ENCODE results near the gene SPINK7. TPM values are rescaled to one million over a fixed set of nuclear protein-coding genes. Genes with fewer than 3 reads are reported as not detected.
"Not testable (repeated sequence)": the region's sequence is repeated elsewhere in the genome, so short reads cannot be mapped to it uniquely, and the experiment has no call there.

The SPINK7 gene
- total RNA-seq (under 1 TPM in 1 of 9 donors, not detected in 8; 0.44 TPM), polyA plus RNA-seq (not detected)
- long read RNA-seq, donor 1, result 0 reads
- long read RNA-seq, donor 2, result 0 reads
- long read RNA-seq, donor 3, result 0 reads
- long read RNA-seq, donor 4, result 0 reads
- long read RNA-seq, donor 5, result 0 reads
- long read RNA-seq, donor 6, result 0 reads
- long read RNA-seq, donor 7, result 0 reads
- long read RNA-seq, donor 8, result 0 reads
- long read RNA-seq, donor 9, result 0 reads
- long read RNA-seq, donor 10, result 0 reads

GRCh38 chr5:148312153-148312552 lies at the start of gene SPINK7:
SPINK7 (plus strand) TSS chr5:148312423; CDS start chr5:148312484, 61 bp downstream.
- H3K4me1 ChIP-seq (replicated peaks in 1 of 2), result no peaks in the 10 kb centered on the region
- H3K27me3 ChIP-seq, result no peaks in the 10 kb centered on the region
- no peaks in the 10 kb centered on the region for H3K36me3 ChIP-seq (replicated peaks in 1 of 2)
- 77 to 87% (median 85%) methylated on average over 2 to 3 of the region's 3 CpGs for WGBS, 4 donors
- no peaks in the 10 kb centered on the region for H3K9me3 ChIP-seq (replicated peaks in 1 of 3)
- no peak for DNase-seq
- intact Hi-C loops (cut with DNase I), result no loop called here
- TF ChIP-seq CTCF (IDR thresholded peaks at IDR 0.05) (no peak), POLR2A (IDR thresholded peaks at IDR 0.05) (no peak)
- H3K27ac ChIP-seq, result no peak within 1 kb of the TSS
- no peak within 1 kb of the TSS for H3K4me3 ChIP-seq

DNA sequence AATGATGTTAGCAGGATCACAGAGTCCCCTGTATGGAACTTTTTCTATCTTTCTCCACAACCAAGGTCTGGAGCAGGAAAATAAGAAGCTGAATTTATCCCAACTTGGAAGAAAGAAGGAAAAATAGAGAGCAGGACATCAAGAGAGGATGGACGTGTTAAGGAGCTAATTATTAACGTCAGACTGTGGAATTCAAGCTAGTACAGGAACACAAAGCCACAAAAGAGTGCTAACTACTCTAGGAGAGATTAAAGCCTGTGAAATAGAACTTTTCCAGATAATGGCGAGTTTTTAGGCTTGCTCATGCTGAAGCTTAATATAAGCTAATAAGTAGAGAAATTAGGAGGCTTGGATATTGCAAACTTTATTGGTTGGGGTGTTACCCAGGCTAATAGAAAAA lies 44.3 kb upstream of the SPINK7 start:
- Histone ChIP-seq H3K36me3 (replicated peaks in 1 of 2) (no peaks in the 10 kb centered on the region), H3K4me3 (no peak overlapping the region), H3K27ac (no peak overlapping the region), H3K9me3 (replicated peaks in 1 of 3) (no peaks in the 10 kb centered on the region), H3K27me3 (no peaks in the 10 kb centered on the region), H3K4me1 (replicated peaks in 1 of 2) (peaks cover 0 to 6% of the 10 kb centered on the region in 2 donors)
- WGBS, 4 donors, result 70 to 80% (median 72%) methylated on average over 3 of the region's 3 CpGs
- intact Hi-C loops (cut with DNase I), result no loop called here
- DNase-seq, result no peak
- no peak for TF ChIP-seq POLR2A (IDR thresholded peaks at IDR 0.05)
- no peak for TF ChIP-seq CTCF (IDR thresholded peaks at IDR 0.05)

DNA sequence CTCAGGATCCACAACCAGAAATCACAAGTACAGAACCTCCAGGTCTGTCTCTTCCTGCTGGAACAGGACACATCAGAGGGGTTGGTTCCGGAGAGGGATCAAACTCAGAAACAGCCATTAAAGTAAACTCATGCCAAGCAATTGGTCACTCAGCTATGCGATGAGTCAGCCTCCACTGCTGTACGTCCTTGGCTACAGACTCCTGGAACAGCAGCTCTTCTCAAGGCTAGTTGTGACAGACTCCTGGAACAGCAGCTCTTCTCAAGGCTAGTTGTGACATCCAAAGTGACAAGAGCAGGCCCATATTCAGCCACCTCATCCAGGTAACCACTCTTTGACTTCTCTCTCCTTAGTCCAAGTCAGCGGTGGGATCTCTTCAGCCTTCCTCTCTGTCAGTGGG lies 43.7 kb upstream of the SPINK7 start, which contains the start of gene SPINK13:
Gene SPINK13, plus strand, starts transcription at position 229 of the 400 bp plus-strand sequence. CDS start 1,279 bp downstream, outside the sequence.
- intact Hi-C loops (cut with DNase I), result no loop called here
- H3K4me3 ChIP-seq, result no peak within 1 kb of the TSS
- H3K27me3 ChIP-seq, result no peaks in the 10 kb centered on the region
- H3K9me3 ChIP-seq (replicated peaks in 1 of 3), result no peaks in the 10 kb centered on the region
- TF ChIP-seq POLR2A (IDR thresholded peaks at IDR 0.05) (no peak), CTCF (IDR thresholded peaks at IDR 0.05) (no peak)
- peak within 1 kb of the TSS in 3 of 5 donors; percentile 8 to 77 (median 72) for H3K27ac ChIP-seq
- H3K4me1 ChIP-seq (replicated peaks in 1 of 2), result peaks cover 0 to 6% of the 10 kb centered on the region in 2 donors
- peak; percentile 79 to 94 (median 90) for DNase-seq
- no peaks in the 10 kb centered on the region for H3K36me3 ChIP-seq (replicated peaks in 1 of 2)
- 40 to 58% (median 44%) methylated on average over 4 of the region's 4 CpGs for WGBS, 4 donors

DNA sequence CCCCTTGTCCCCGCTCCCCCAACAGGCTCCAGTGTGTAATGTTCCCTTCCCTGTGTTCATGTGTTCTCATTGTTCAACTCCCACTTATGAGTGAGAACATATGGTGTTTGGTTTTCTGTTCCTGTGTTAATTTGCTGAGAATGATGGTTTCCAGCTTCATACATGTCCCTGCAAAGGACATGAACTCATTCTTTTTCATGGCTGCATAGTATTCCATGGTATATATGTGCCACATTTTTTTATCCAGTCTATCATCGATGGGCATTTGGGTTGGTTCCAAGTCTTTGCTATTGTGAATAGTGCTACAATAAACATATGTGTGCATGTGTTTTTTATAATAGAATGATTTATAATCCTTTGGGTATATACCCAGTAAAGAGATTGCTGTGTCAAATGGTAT lies 37.1 kb upstream of the SPINK7 start:
- 93 to 96% (median 95%) methylated on average over 2 of the region's 2 CpGs for WGBS, 4 donors
- intact Hi-C loops (cut with DNase I); H3K4me1 ChIP-seq (replicated peaks in 1 of 2); H3K27me3 ChIP-seq; H3K9me3 ChIP-seq (replicated peaks in 1 of 3); H3K4me3 ChIP-seq; H3K36me3 ChIP-seq (replicated peaks in 1 of 2); H3K27ac ChIP-seq; DNase-seq: not testable (repeated sequence)

DNA sequence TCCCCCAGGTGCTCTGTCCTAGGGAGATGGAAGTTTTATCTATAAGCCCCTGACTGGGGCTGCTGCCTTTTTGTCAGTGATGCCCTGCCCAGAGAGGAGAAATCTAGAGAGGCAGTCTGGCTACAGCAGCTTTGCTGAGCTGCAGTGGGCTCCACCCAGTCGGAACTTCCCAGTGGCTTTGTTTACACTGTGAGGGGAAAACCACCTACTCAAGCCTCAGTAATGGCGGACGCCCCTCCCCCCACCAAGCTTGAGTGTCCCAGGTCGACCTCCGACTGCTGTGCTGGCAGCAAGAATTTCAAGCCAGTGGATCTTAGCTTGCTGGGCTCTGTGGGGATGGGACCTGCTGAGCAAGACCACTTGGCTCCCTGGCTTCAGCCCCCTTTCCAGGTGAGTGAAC lies 31.3 kb upstream of the SPINK7 start:
- H3K27me3 ChIP-seq; H3K4me1 ChIP-seq (replicated peaks in 1 of 2); H3K9me3 ChIP-seq (replicated peaks in 1 of 3); H3K4me3 ChIP-seq; intact Hi-C loops (cut with DNase I); DNase-seq; H3K36me3 ChIP-seq (replicated peaks in 1 of 2); H3K27ac ChIP-seq: not testable (repeated sequence)
- 63 to 70% (median 69%) methylated on average over 2 to 5 of the region's 5 CpGs; no CpG with 5 or more reads in 1 of the 4 donors for WGBS, 4 donors

- H3K27ac ChIP-seq; H3K9me3 ChIP-seq (replicated peaks in 1 of 3); H3K27me3 ChIP-seq; H3K4me3 ChIP-seq; intact Hi-C loops (cut with DNase I); H3K4me1 ChIP-seq (replicated peaks in 1 of 2); DNase-seq; H3K36me3 ChIP-seq (replicated peaks in 1 of 2): not testable (repeated sequence)
- WGBS, 4 donors, result 91 to 98% (median 94%) methylated on average over 4 of the region's 4 CpGs
Measured at GRCh38 chr5:148281336-148281735, 30.9 kb upstream of the SPINK7 start.

Data from adrenal gland (tissue), 19 donors.